ENCODE measurements around the gene ARHGAP10.
"Not testable (repeated sequence)": the region's sequence is repeated elsewhere in the genome, so short reads cannot be mapped to it uniquely, and the experiment has no call there.

The ARHGAP10 gene

DNA sequence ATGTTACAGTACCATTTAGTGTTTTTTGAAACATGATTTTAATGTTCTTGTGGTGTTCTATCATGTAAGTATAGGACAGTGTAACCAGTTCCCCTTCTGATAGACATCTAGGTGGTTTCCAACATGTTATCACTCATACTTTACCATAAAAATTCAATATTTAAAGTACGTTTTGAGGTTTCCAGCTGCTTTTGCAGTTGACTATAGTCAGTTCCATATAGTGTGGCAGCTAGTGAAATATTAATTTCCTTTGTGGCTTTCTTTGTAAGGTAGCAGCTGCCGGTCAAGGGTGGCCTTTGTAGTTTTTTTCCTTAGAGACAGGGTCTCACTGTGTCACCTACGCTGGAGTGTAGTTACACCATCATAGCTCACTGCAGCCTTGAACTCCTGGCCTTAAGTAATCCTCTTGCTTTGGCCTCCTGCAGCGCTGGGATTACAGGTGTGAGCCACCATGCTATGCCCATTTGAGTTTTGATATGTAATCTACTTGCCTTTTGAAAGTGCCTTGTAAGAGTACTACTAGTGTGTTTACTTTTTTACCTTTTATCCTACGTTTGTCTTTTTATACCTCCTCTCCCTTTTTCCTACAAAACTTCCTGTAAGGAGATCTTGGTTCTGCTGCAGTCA lies 63.0 kb downstream of the ARHGAP10 start:
- FAIRE-seq: no peak

DNA sequence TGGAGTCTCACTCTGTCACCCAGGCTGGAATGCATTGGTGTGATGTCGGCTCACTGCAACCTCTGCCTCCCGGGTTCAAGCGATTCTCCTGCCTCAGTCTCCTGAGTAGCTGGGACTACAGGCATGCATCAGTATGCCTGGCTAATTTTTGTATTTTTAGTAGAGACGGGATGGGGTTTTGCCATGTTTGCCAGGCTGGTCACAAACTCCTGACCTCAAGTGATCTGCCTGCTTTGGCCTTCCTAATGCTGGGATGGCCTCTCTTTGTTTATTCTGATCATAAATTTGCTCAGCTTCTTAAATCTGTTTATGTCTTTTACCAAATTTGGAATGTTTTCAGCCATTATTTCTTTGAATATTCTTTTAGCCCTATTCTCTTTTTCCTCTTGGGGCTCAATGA lies 67.2 kb downstream of the ARHGAP10 start:
- FAIRE-seq: not testable (repeated sequence)

DNA sequence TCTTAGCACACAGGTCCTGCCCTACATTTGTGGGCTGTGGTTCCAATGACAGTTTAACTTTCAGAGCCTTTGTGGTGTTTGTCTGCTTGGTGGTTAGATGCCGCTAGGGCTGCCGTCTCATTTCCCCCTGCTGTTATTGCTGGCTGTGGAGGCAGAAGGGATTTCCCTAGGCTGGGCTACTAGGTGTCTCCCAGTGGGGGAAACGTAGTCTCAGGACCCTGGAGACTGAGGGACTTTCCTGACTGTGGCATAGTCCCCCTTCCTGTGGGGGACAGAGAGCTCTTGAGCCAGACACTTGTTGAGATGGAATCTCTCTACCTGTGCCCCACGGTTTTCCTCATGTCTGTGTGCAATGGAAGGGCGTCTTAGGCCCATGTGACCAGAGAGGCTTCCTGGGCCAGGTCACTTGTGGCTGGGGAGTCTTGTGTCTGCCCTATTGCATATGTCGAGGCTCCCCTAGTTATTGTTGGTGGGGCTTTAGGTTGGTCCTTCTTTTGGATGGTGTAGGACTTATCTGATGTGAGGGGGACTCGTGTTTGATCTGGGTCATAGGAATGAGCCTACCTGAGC lies 68.2 kb downstream of the ARHGAP10 start:
- no peak for FAIRE-seq

DNA sequence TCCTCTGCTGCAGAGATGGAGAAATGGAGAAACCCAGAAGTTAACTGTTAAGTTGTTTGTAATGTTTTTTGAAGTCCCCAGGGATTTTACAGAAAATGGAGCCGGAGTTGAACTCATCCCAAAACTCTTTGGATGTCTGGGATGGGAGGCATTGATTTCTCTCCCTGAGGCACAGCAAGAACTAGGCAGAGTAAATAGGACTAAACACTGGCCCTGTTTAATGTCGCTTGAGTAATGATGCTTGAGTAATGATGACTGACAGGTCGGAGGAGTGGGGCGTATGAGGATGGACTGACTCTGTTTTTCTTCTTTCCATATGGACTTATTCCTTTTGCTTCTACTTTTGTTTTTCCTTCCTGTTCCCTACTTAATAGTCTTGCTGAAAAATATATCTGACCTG lies 69.9 kb downstream of the ARHGAP10 start:
- FAIRE-seq: no peak

DNA sequence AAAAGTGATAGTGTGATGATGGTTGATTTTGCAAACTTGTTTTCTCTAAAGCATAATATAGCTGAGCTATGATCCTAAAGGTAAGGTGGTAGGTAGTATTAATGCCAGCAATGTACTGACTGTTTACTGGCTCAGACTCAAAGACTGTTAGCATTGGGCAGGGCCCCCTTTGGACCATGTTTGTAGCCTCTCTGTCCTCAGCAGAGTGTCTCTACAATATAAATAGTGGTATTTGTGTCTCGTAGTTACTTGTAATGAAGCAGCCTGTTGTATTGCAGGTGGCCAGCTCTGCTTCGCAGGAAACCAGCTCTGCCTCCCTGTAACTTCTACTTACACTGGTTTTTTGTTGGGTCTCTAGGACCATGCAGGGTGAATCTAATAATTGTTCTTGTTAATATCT lies 70.5 kb downstream of the ARHGAP10 start:
- no peak for FAIRE-seq

DNA sequence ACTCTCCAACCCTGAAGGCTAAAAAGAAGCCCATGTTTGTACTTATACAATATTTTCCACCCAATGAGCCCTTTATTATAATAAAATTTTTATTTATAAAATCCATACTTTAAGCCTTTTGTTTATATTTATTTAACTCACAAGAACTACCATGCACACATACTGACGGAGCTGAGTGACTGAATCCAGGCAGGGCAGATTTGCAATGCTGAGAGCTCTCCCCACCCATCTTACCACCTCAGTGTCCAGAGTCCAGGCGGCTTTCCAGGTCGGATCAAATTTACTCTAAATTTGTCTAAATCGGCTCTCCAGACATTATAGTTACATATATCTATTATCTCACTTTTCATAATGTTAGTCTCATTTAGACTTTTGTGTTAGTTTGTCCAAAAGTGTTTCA lies 74.1 kb downstream of the ARHGAP10 start:
- FAIRE-seq: no peak

GRCh38 chr4:147808447-147808846 lies 76.6 kb downstream of the ARHGAP10 start:
- FAIRE-seq: no peak

GRCh38 chr4:147809211-147809610 lies 77.3 kb downstream of the ARHGAP10 start:
- no peak for FAIRE-seq

GRCh38 chr4:147811878-147812277 lies 80.0 kb downstream of the ARHGAP10 start:
- FAIRE-seq: no peak

- FAIRE-seq: no peak
These were observed 81.4 kb downstream of the ARHGAP10 start for GRCh38 chr4:147813109-147813773.

DNA sequence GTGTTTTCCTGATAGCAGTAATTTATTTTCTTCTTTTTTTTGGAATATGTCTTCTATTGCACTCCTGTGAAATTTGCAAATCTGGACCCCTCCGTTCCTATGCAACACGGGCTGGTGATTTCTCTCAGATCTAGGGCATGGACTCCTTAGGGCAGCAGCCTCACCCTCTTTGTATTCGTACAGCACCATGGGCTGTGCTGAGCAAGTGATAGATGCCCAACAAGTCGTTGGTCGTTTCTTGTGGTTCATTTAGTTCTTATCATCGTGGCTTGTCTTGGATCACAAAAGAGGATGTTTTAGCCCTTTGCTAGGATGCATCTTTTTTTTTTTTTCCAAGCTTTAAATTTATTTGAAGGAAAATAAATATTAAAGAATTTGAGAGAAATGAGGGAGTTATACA lies 82.1 kb downstream of the ARHGAP10 start:
- FAIRE-seq: no peak

- FAIRE-seq: no peak
These were observed 82.5 kb downstream of the ARHGAP10 start for GRCh38 chr4:147814376-147814775.

DNA sequence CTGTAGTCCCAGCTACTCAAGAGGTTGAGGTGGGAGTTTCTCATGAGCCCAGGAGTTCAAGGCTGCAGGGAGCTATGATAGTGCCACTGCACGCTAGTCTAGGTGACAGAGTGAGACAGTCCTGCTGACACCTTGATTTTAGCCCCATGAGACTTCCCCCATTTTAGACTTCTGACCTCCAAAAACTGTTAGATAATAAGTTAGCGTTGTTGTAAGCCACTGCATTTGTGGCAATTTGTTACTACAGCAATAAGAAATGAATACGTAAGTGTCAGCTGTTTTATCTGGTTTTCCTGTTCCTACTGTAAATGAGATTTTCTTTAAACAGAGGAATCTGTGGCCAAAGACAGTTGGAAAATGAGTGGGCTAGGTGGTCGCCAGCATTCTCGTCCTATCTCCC lies 83.9 kb downstream of the ARHGAP10 start:
- no peak for FAIRE-seq

GRCh38 chr4:147816382-147817254 lies 84.7 kb downstream of the ARHGAP10 start:
- FAIRE-seq: no peak

DNA sequence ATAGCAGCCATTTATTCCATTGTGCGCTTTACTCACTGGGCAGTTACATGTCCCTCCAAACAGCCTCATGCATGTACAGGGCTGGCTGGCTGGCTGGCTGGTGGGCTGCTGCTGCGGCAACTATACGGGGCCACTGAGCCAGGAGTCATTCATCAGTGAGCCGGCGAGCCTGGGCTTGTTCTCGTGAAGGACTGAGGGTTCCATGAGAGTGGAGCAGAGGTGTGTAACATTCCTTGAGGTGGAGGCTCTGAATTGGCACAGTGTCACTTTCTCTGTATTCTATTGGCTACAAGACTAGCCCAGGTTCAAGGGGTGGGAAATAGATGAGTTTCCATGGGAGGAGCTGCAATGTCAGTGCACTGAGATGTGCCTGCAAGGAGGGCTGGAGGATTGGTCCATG lies 89.1 kb downstream of the ARHGAP10 start:
- FAIRE-seq: no peak

- no peak for FAIRE-seq
These were observed 89.7 kb downstream of the ARHGAP10 start for GRCh38 chr4:147821555-147821954.

GRCh38 chr4:147822128-147822527 lies 90.2 kb downstream of the ARHGAP10 start:
- FAIRE-seq: no peak

DNA sequence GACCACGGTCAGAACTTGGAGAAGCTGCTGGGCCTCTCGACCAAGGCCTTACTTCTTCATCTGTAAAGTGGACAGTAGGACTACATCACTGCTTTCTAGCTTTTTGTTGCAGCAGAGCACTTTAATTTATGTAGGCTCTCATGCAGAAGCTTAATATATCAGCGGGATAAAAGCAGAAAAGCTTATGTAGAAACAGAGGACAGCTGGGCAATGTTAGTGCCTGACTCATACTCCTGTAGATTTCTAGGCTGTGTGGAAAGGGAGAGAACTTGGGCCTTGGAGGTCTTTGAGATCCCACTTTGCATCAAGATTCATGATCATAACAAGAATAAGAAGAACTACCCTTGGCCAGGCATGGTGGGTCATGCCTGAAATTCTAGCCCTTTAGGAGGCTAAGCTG lies 91.2 kb downstream of the ARHGAP10 start:
- no peak for FAIRE-seq

GRCh38 chr4:147824316-147824715 lies 92.4 kb downstream of the ARHGAP10 start:
- FAIRE-seq: no peak

GRCh38 chr4:147824884-147825283 lies 93.0 kb downstream of the ARHGAP10 start:
- no peak for FAIRE-seq

DNA sequence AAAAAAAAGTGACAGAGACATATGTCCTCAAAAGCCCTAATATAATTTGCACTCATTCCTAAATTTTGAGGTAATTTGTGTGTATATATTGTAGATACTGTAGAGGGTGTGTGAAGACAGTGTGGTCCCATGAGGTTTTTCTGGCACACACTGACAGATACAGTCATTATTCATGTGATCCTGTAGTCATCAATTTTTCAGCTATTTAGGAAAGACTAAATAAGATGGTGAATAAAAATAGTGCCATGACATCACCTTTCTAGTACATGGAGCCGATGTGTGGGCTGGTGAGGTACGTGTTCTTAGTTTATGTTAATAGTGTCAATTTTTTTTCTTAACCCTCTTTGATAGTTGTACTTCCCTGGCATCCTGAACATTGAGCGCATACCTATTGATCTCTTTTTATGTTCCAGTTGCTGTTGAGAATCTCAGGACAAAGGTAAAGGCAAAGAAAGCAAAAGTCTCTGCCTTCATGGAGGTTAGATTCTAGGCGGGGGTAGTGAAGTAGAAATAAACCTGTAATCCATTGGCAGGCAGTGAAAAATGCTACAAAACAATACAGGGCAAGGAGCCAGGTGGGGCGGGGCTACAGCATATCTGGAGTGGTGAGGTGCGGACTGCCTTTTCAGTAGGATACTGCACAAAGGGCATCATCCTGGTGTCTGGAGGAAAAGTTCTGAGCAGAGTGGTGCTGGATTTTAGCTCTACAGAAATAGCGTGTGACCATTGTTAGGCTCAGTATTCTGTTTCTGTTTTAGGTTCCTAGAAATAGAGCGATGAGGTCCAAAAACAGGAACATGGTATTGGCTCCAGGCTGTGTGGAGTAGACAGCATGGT lies 93.8 kb downstream of the ARHGAP10 start:
- no peak for FAIRE-seq

DNA sequence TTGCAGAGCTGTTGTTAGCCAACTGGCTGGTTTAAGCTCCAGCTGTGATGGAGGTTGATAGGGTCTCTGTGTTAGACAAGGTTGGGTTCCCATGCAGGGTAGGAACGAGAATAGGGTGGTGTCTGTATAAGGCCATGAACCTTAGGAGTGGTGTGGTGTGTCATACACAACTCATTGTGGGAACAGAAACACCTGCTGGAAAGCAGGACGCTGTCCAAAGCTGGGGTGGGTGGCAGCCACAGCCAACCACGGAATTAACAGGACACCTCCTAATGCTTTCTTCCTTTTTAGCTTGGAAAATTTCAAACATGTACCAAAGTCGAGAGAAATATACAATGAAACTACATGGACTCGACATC lies 94.4 kb downstream of the ARHGAP10 start:
- FAIRE-seq: no peak

Measured in A204.1 (cell line).